ENCODE measurements around the gene SLC26A11.

The SLC26A11 gene

GRCh38 chr17:80191192-80191591 is 29.0 kb upstream of the SLC26A11 start:
- H3K27ac ChIP-seq (replicated peaks) = no peak overlapping the region
- no peak for DNase-seq (ENCODE audit: low read depth in 1 of 2, low spot score in 1 of 2)
- peaks cover 6% of the 10 kb centered on the region for H3K27me3 ChIP-seq (ENCODE audit: insufficient read depth, poor library complexity, severe bottlenecking)
- TF ChIP-seq POLR2AphosphoS5 (IDR thresholded peaks at IDR 0.05; ENCODE audit: low read depth) = no peak
- TF ChIP-seq GABPA (IDR thresholded peaks at IDR 0.05; ENCODE audit: low read depth) = no peak
- no peak for TF ChIP-seq CTCF (IDR thresholded peaks at IDR 0.05; ENCODE audit: insufficient read depth, low read length)
- H3K4me3 ChIP-seq (replicated peaks; ENCODE audit: insufficient read depth, low read length) = no peak overlapping the region

GRCh38 chr17:80191865-80192661 is 28.2 kb upstream of the SLC26A11 start:
- Histone ChIP-seq H3K27ac (replicated peaks) (no peak overlapping the region), H3K4me3 (replicated peaks; ENCODE audit: insufficient read depth, low read length) (no peak overlapping the region), H3K27me3 (ENCODE audit: insufficient read depth, poor library complexity, severe bottlenecking) (peaks cover 6% of the 10 kb centered on the region)
- no peak for TF ChIP-seq POLR2AphosphoS5 (IDR thresholded peaks at IDR 0.05; ENCODE audit: low read depth)
- no peak for TF ChIP-seq GABPA (IDR thresholded peaks at IDR 0.05; ENCODE audit: low read depth)
- TF ChIP-seq CTCF (IDR thresholded peaks at IDR 0.05; ENCODE audit: insufficient read depth, low read length) = no peak
- no peak for TF ChIP-seq SPI1 (IDR thresholded peaks at IDR 0.05; ENCODE audit: borderline replicate concordance, low read depth)
- TF ChIP-seq REST (IDR thresholded peaks at IDR 0.05; ENCODE audit: insufficient replicate concordance, low read depth) = no peak
- no peak for DNase-seq (ENCODE audit: low read depth in 1 of 2, low spot score in 1 of 2)

GRCh38 chr17:80195141-80195540 is 25.1 kb upstream of the SLC26A11 start:
- TF ChIP-seq GABPA (IDR thresholded peaks at IDR 0.05; ENCODE audit: low read depth) = no peak
- Histone ChIP-seq H3K27ac (replicated peaks) (no peak overlapping the region), H3K4me3 (replicated peaks; ENCODE audit: insufficient read depth, low read length) (no peak overlapping the region), H3K27me3 (ENCODE audit: insufficient read depth, poor library complexity, severe bottlenecking) (peaks cover 6% of the 10 kb centered on the region)
- no peak for DNase-seq (ENCODE audit: low read depth in 1 of 2, low spot score in 1 of 2)

- H3K27ac ChIP-seq (replicated peaks) = no peak overlapping the region
- no peak overlapping the region for H3K4me3 ChIP-seq (replicated peaks; ENCODE audit: insufficient read depth, low read length)
- TF ChIP-seq SPI1 (IDR thresholded peaks at IDR 0.05; ENCODE audit: borderline replicate concordance, low read depth) (no peak), REST (IDR thresholded peaks at IDR 0.05; ENCODE audit: insufficient replicate concordance, low read depth) (no peak), CTCF (IDR thresholded peaks at IDR 0.05; ENCODE audit: insufficient read depth, low read length) (peak; percentile 58)
- no peak for DNase-seq (ENCODE audit: low read depth in 1 of 2, low spot score in 1 of 2)
- peaks cover 6% of the 10 kb centered on the region for H3K27me3 ChIP-seq (ENCODE audit: insufficient read depth, poor library complexity, severe bottlenecking)
Observed at GRCh38 chr17:80195671-80196529, 24.3 kb upstream of the SLC26A11 start.
